SK-N-SH treated with all-trans-retinoic acid at 6 μM for 48 hours (cell line): ENCODE data around the gene PECR.

ENCODE experiments used
- CREB5 ChIP-seq: fragments of 250-450 bp; sonication (Bioruptor Pico); IDR thresholded peaks from 2 replicates; pipeline ENCODE4 v1.5.1; 2020; ENCODE audit warnings: low read depth, mild to moderate bottlenecking, moderate library complexity
- OSR1 ChIP-seq: fragments of 250-450 bp; sonication (Bioruptor Pico); IDR thresholded peaks from 2 replicates; pipeline ENCODE4 v1.8.0; 2022; ENCODE audit warnings: moderate library complexity, mild to moderate bottlenecking, inconsistent platforms
- PATZ1 ChIP-seq: fragments of 250-450 bp; sonication (Bioruptor Pico); IDR thresholded peaks from 2 replicates; pipeline ENCODE4 v1.8.0; 2020; ENCODE audit warnings: mild to moderate bottlenecking, moderate library complexity, borderline replicate concordance
- RARB ChIP-seq: fragments of 250-450 bp; sonication (Bioruptor Pico); IDR thresholded peaks from 2 replicates; pipeline ENCODE4 v1.8.0; 2021; ENCODE audit warnings: mild to moderate bottlenecking, moderate library complexity
- SNAI2 ChIP-seq: fragments of 250-450 bp; sonication (Bioruptor Pico); IDR thresholded peaks from 2 replicates; pipeline ENCODE4 v1.5.0; 2020; ENCODE audit warnings: mild to moderate bottlenecking, moderate library complexity
- ZC3H10 ChIP-seq: fragments of 250-450 bp; sonication (Bioruptor Pico); IDR thresholded peaks from 2 replicates; pipeline ENCODE4 v1.5.1; 2021; ENCODE audit warnings: mild to moderate bottlenecking, moderate library complexity
- ZFP30 ChIP-seq: fragments of 450-650 bp; formaldehyde crosslinking; IDR thresholded peaks from 2 replicates; pipeline ENCODE4 v1.5.0; 2022; ENCODE audit warnings: mild to moderate bottlenecking, moderate library complexity
- ZNF70 ChIP-seq: fragments of 450-650 bp; formaldehyde crosslinking; IDR thresholded peaks from 2 replicates; pipeline ENCODE4 v1.5.0; 2020; ENCODE audit warnings: mild to moderate bottlenecking, moderate library complexity

- TF ChIP-seq RARB (CRISPR knock-in tag), result no peak
- TF ChIP-seq CREB5 (CRISPR knock-in tag), result no peak
- TF ChIP-seq PATZ1, result no peak
- TF ChIP-seq ZC3H10 (CRISPR knock-in tag), result no peak
- no peak for TF ChIP-seq SNAI2
- no peak for TF ChIP-seq ZNF70
- TF ChIP-seq ZFP30 (CRISPR knock-in tag), result no peak
- no peak for TF ChIP-seq OSR1 (CRISPR knock-in tag)
Measured at GRCh38 chr2:216057688-216058193, 23.9 kb downstream of the PECR start.
